RWPE2 (cell line): Measurements from ENCODE around the gene PLA2G4E.
A peak's percentile ranks its signal among the peaks of the same experiment; 100 is the strongest.

Source experiments
- ATAC-seq: fragments of 200-7000 bp; cut with Tn5 transposase; 3 replicates; pipeline ENCODE4 v1.9.1; 2021; ENCODE audit warnings: low read depth
- DNase-seq: peaks from one replicate; pipeline ENCODE4 v3.0.0-alpha.2; 2020; ENCODE audit warnings: low spot score
- H3K27ac ChIP-seq: fragments of 450-650 bp; 2 replicates; pipeline ENCODE4 v1.5.1; 2017; ENCODE audit warnings: mild to moderate bottlenecking; ENCODE audit not compliant: poor library complexity, severe bottlenecking
- H3K27me3 ChIP-seq: fragments of 250-450 bp; sonication (Bioruptor Pico); 2 replicates; pipeline ENCODE4 v1.5.1; 2021; ENCODE audit warnings: mild to moderate bottlenecking, moderate library complexity; ENCODE audit not compliant: insufficient read depth, poor library complexity, severe bottlenecking
- H3K36me3 ChIP-seq: fragments of 250-450 bp; sonication (Bioruptor Pico); 2 replicates; pipeline ENCODE4 v1.5.1; 2020; ENCODE audit warnings: low read depth, mild to moderate bottlenecking, moderate library complexity
- H3K4me1 ChIP-seq: fragments of 250-450 bp; sonication (Bioruptor Pico); 2 replicates; pipeline ENCODE4 v1.5.1; 2021; ENCODE audit warnings: mild to moderate bottlenecking, moderate library complexity; ENCODE audit not compliant: insufficient read depth, poor library complexity, severe bottlenecking
- H3K4me3 ChIP-seq: fragments of 250-450 bp; sonication (Bioruptor Pico); 2 replicates; pipeline ENCODE4 v1.5.1; 2021; ENCODE audit warnings: mild to moderate bottlenecking, moderate library complexity; ENCODE audit not compliant: severe bottlenecking
- H3K9me3 ChIP-seq: fragments of 250-450 bp; sonication (Bioruptor Pico); 2 replicates; pipeline ENCODE4 v1.5.1; 2021; ENCODE audit warnings: mild to moderate bottlenecking, moderate library complexity; ENCODE audit not compliant: severe bottlenecking
- CTCF ChIP-seq: fragments of 450-650 bp; IDR thresholded peaks from one replicate; pipeline ENCODE4 v1.5.1; 2017; ENCODE audit warnings: mild to moderate bottlenecking, moderate library complexity; ENCODE audit not compliant: poor library complexity, severe bottlenecking

PLA2G4E gene

GRCh38 chr15:41967506-41968206 lies 53.2 kb downstream of the PLA2G4E start:
- Histone ChIP-seq H3K36me3 (peaks cover 23% of the 10 kb centered on the region), H3K27ac (peak overlapping the region; percentile 7), H3K4me1 (peaks cover 39% of the 10 kb centered on the region), H3K9me3 (no peaks in the 10 kb centered on the region), H3K4me3 (no peak overlapping the region), H3K27me3 (no peaks in the 10 kb centered on the region)
- DNase-seq (no peak), ATAC-seq (no peak)
- TF ChIP-seq CTCF, result no peak

- H3K27ac ChIP-seq, result no peak overlapping the region
Observed at GRCh38 chr15:41966920-41967465, 53.8 kb downstream of the PLA2G4E start.

GRCh38 chr15:41966414-41966812 lies 54.4 kb downstream of the PLA2G4E start:
- no peak for TF ChIP-seq CTCF

More at GRCh38 chr15:41966920-41967465, 53.8 kb downstream of the PLA2G4E start:
- H3K36me3 ChIP-seq, result peaks cover 23% of the 10 kb centered on the region
- H3K27me3 ChIP-seq, result no peaks in the 10 kb centered on the region
- no peak for TF ChIP-seq CTCF
- H3K9me3 ChIP-seq, result no peaks in the 10 kb centered on the region
- H3K4me3 ChIP-seq, result no peak overlapping the region
- ATAC-seq (no peak), DNase-seq (no peak)
- peaks cover 42% of the 10 kb centered on the region for H3K4me1 ChIP-seq

GRCh38 chr15:41965441-41966413 lies 55.1 kb downstream of the PLA2G4E start:
- TF ChIP-seq CTCF, result no peak
- peaks cover 48% of the 10 kb centered on the region for H3K4me1 ChIP-seq
- no peak overlapping the region for H3K4me3 ChIP-seq
- no peak for DNase-seq
- no peak overlapping the region for H3K27ac ChIP-seq
- H3K9me3 ChIP-seq, result no peaks in the 10 kb centered on the region
- no peak for ATAC-seq
- H3K36me3 ChIP-seq, result peaks cover 20% of the 10 kb centered on the region
- no peaks in the 10 kb centered on the region for H3K27me3 ChIP-seq

More at GRCh38 chr15:41966414-41966812, 54.4 kb downstream of the PLA2G4E start:
- no peak for DNase-seq
- Histone ChIP-seq H3K27ac (no peak overlapping the region), H3K4me3 (no peak overlapping the region), H3K27me3 (no peaks in the 10 kb centered on the region), H3K36me3 (peaks cover 23% of the 10 kb centered on the region), H3K4me1 (peaks cover 48% of the 10 kb centered on the region), H3K9me3 (no peaks in the 10 kb centered on the region)
- no peak for ATAC-seq
